ENCODE results near the gene SEPTIN5.

SEPTIN5 gene

DNA sequence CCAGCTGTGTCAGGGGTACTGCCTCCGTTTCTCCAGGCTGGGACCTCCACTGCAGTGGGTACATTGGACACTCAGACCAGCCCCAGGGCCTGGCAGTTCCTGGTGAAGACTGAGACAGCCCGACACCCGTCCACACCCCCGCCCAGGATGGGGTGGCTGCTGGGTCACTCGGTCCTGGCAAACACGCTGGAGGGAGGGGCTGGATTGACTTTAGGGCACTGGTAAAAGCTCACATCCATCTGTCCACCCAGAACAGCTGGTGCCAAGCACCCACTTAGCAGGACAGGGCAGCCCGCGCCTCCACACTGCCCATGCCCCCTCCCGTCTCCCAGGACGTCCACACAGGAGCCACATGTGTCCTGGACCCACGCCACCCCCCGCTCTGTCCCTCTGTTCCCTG is 35.6 kb downstream of the SEPTIN5 start:
- DNase-seq (ENCODE audit: insufficient read length, low spot score) (no peak), FAIRE-seq (no peak)
- TF ChIP-seq, protein P1, sequence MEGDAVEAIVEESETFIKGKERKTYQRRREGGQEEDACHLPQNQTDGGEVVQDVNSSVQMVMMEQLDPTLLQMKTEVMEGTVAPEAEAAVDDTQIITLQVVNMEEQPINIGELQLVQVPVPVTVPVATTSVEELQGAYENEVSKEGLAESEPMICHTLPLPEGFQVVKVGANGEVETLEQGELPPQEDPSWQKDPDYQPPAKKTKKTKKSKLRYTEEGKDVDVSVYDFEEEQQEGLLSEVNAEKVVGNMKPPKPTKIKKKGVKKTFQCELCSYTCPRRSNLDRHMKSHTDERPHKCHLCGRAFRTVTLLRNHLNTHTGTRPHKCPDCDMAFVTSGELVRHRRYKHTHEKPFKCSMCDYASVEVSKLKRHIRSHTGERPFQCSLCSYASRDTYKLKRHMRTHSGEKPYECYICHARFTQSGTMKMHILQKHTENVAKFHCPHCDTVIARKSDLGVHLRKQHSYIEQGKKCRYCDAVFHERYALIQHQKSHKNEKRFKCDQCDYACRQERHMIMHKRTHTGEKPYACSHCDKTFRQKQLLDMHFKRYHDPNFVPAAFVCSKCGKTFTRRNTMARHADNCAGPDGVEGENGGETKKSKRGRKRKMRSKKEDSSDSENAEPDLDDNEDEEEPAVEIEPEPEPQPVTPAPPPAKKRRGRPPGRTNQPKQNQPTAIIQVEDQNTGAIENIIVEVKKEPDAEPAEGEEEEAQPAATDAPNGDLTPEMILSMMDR (IDR thresholded peaks at IDR 0.05; ENCODE audit: insufficient read depth, missing control alignments) = no peak

DNA sequence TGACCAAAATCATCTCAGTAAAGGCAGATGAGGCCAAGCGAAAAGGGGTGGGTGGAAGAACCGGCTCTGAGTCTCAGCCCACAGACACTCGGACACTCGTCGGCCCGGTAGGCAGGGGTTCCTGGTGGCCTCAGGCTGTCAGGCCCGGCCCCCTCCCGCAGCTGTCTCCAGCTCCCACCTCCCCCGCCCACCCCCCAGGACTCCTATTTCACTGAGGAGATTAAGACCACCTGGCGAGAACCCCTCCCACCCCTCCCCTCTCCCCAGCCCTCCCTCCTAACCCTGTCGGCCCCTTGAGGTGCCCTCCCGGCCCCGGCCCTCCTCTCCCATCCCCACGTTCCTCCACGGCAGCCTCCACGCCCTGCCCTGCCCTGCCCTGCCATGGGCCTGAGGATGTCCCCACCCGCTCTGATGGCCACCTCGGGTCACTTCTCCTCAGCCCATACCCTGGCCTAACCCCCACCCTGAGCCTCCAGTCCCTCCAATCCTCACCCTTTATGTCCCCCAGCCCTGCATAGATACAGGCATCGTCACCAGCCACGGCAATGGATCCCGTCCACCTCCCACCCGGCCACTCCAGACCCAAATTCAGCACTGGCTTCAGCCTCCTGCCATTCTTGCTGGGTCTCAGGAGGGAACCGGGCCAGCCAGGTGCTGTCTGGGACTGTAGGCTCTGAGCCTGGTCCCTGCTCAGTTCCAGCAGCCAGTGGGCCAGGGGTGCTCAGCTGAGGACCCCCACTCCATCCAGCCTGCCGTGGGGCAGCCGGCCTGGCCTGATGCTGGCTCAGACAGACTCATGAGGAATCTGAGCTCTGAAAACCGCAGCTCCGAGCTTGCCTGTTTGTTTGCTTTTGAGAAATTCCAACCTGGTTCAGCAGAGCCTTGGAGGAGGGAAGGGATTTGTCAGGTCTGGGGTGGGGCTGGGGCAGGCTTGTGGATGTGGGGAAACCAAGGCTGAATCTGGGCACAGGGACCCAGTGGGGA is 36.5 kb downstream of the SEPTIN5 start:
- DNase-seq (ENCODE audit: insufficient read length, low spot score) = no peak
- TF ChIP-seq, protein P1 (IDR thresholded peaks at IDR 0.05; ENCODE audit: insufficient read depth, missing control alignments) = no peak
- no peak for FAIRE-seq

DNA sequence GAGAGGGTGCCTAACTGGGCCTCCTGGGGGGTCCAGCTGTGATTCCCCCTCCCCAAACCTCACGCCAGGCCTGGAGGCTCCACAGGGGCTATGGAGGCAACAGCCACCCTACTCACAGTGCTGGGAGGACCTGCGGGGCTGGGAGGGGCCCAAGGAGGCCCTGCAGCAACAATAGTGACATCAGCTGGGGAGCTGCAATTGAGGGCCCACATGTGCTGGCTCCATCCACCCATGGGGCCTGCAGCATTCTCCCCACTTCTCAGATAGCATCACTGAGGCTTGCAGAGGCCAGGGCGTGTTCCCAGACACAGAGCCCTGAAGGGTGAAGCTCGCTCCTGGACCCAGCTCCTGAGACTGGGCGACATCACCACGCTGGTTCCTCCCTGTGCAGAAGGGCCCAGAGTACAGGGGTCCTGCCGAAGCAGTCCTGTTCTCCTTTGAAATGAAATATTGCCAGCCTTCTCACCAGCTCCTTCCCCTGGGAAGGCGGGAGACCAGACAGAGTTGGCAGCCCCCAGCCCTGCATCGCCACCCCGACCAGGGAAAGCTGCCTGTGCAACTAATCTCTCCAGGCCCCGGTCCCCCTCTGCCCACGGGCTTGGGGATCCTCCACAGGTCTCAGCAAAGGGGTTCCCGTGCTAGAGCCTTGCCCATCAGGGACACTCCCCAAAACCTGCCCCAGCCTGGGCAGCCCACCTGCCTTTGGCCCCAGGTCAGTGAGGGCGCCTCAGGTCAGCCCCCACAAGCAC is 37.4 kb downstream of the SEPTIN5 start:
- TF ChIP-seq, protein P1 (IDR thresholded peaks at IDR 0.05; ENCODE audit: insufficient read depth, missing control alignments) = no peak
- DNase-seq (ENCODE audit: insufficient read length, low spot score) = no peak
- FAIRE-seq = no peak

DNA sequence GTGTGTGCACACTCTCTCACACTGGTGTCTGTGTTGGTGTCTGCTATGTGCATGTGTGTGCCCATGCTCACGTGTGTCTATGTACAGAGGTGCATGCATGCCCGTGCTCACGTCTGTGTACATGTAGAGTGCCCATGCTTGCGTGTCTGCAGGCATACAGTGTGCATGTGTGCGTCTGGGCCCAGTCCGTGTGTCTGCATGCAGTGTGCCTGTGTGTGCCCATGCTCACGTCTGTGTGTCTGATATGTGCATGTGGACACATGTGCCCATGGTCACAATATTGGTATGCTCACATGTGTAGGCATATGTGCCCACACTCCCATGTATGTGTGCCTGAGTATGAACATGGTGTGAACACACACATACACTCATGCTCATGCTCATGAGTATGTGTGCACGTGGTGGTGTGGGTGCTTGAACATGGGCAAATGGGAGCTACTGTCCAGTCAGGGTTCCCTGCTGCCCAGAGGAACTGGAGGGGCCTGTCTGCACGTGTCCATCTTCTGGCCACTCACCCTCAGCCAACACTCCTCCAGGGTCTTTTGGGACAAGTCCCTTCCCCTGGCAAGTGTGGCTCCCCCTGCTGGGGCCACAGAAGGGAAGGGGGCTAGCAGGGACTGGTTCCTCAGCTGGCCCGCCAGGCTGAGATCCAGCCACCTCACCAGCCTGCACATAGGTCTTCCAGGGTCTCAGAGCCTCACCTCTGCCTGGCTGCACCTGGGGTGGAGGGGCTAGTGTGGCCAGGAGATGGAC is 39.0 kb downstream of the SEPTIN5 start:
- DNase-seq (ENCODE audit: insufficient read length, low spot score) = no peak
- TF ChIP-seq, protein P1 (IDR thresholded peaks at IDR 0.05; ENCODE audit: insufficient read depth, missing control alignments) = peak; percentile 19
- no peak for FAIRE-seq

DNA sequence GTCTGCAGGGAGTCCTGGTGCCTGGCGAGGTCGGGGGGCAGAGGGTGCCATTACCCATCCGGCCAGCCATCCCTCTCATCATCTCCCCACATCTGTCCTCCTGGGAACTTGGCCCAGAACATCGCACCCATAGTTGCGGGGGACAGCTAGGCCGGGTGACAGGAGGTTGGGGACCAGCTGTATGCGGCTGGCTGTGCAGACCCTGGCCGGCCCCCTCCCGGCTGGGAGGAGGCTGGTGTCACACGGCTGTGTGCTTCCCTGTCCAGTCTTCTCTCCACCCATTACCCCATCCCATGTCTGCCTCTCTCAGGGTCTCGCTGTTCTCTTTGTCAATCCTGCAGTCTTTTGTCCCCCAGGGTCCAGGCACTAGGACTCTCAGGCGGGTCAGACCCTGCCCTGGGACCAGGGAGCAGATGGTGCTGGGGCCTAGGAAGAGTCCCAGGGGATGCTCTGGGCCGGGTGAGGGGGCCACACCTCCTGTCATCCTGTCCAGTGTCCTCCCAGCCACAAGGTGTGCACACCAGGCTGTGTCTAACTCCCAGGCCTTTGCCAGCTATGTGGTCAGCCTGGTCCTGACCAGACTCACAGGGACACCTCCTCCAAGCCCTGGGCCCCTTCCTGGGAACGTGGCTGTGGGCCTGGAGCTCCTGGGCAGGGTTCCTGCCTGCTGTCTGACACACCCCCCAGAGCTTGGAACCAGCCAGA is 39.8 kb downstream of the SEPTIN5 start:
- TF ChIP-seq, protein P1 (IDR thresholded peaks at IDR 0.05; ENCODE audit: insufficient read depth, missing control alignments) = no peak
- FAIRE-seq = no peak
- no peak for DNase-seq (ENCODE audit: insufficient read length, low spot score)

DNA sequence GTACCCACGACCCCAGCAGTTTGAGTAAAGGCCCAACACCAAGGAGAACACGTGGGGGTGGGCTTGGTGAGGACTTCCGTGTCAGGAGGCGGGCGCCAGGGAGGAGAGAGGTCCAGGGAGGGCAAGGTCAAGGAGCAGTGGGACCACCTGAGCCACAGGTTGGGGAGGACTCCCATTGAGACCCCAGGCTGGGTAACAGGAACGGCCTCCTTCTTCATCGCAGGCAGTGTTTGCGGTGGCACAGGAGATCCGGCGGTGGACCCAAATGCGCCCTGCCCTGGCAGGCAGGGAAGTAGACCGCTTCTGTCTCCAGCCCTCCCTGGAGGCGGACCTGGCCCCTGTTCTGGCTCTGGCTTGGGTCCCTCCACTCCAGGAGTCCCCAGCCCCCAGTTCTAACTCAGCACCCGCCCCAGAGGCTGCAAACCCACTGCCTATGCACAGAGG is 40.4 kb downstream of the SEPTIN5 start:
- TF ChIP-seq, protein P1 (IDR thresholded peaks at IDR 0.05; ENCODE audit: insufficient read depth, missing control alignments) = no peak
- DNase-seq (ENCODE audit: insufficient read length, low spot score) = no peak
- FAIRE-seq = no peak

Data from D721Med (cell line).